ENCODE data around the gene LINGO1. TPM values are rescaled to one million over a fixed set of nuclear protein-coding genes. Genes with fewer than 3 reads are reported as not detected.

Gene LINGO1
- total and polyA plus RNA-seq, 9 of the 15 experiments (the other 6 are each of a cell fraction or from before 2014, with no cell fraction given): 0.07 to 15.3 (median 2.1) TPM

DNA sequence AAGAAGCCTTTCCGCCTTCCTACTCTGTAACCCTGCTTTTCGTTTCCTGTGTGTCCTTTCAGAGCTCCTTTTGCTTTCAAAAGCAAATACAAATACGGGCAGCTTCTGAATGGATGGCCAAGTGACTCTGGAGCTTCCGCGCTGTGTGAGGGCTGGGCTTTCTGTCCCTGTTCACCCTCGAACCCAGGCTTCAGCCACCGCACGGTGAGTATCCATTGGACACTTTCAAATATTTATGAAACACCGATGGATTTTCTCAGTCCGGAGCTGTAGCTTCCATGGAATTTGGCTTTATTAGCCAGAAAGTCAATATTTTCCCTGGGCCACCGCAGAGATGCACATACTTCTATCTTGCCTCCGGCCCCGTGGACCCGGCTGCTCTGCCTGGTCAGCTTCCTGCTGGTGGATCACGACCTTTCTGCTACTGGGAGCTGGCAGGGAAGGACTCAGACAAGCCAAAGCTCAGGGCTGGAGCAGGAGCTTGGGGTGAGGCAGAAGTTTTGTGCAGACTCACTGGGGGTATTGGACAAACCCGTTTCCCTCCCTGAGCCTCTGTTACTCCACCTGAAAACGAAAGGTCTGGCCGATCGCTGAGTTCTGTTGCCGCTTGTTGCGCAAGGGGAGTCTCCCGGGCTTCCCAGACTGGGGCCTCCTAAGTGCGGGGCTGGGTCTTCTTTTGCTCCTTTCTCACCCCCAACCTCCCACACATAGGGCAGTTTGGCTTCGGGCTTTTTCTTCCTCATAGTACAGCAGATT is 63.6 kb downstream of the LINGO1 start (continued):
- TF ChIP-seq, protein P1, sequence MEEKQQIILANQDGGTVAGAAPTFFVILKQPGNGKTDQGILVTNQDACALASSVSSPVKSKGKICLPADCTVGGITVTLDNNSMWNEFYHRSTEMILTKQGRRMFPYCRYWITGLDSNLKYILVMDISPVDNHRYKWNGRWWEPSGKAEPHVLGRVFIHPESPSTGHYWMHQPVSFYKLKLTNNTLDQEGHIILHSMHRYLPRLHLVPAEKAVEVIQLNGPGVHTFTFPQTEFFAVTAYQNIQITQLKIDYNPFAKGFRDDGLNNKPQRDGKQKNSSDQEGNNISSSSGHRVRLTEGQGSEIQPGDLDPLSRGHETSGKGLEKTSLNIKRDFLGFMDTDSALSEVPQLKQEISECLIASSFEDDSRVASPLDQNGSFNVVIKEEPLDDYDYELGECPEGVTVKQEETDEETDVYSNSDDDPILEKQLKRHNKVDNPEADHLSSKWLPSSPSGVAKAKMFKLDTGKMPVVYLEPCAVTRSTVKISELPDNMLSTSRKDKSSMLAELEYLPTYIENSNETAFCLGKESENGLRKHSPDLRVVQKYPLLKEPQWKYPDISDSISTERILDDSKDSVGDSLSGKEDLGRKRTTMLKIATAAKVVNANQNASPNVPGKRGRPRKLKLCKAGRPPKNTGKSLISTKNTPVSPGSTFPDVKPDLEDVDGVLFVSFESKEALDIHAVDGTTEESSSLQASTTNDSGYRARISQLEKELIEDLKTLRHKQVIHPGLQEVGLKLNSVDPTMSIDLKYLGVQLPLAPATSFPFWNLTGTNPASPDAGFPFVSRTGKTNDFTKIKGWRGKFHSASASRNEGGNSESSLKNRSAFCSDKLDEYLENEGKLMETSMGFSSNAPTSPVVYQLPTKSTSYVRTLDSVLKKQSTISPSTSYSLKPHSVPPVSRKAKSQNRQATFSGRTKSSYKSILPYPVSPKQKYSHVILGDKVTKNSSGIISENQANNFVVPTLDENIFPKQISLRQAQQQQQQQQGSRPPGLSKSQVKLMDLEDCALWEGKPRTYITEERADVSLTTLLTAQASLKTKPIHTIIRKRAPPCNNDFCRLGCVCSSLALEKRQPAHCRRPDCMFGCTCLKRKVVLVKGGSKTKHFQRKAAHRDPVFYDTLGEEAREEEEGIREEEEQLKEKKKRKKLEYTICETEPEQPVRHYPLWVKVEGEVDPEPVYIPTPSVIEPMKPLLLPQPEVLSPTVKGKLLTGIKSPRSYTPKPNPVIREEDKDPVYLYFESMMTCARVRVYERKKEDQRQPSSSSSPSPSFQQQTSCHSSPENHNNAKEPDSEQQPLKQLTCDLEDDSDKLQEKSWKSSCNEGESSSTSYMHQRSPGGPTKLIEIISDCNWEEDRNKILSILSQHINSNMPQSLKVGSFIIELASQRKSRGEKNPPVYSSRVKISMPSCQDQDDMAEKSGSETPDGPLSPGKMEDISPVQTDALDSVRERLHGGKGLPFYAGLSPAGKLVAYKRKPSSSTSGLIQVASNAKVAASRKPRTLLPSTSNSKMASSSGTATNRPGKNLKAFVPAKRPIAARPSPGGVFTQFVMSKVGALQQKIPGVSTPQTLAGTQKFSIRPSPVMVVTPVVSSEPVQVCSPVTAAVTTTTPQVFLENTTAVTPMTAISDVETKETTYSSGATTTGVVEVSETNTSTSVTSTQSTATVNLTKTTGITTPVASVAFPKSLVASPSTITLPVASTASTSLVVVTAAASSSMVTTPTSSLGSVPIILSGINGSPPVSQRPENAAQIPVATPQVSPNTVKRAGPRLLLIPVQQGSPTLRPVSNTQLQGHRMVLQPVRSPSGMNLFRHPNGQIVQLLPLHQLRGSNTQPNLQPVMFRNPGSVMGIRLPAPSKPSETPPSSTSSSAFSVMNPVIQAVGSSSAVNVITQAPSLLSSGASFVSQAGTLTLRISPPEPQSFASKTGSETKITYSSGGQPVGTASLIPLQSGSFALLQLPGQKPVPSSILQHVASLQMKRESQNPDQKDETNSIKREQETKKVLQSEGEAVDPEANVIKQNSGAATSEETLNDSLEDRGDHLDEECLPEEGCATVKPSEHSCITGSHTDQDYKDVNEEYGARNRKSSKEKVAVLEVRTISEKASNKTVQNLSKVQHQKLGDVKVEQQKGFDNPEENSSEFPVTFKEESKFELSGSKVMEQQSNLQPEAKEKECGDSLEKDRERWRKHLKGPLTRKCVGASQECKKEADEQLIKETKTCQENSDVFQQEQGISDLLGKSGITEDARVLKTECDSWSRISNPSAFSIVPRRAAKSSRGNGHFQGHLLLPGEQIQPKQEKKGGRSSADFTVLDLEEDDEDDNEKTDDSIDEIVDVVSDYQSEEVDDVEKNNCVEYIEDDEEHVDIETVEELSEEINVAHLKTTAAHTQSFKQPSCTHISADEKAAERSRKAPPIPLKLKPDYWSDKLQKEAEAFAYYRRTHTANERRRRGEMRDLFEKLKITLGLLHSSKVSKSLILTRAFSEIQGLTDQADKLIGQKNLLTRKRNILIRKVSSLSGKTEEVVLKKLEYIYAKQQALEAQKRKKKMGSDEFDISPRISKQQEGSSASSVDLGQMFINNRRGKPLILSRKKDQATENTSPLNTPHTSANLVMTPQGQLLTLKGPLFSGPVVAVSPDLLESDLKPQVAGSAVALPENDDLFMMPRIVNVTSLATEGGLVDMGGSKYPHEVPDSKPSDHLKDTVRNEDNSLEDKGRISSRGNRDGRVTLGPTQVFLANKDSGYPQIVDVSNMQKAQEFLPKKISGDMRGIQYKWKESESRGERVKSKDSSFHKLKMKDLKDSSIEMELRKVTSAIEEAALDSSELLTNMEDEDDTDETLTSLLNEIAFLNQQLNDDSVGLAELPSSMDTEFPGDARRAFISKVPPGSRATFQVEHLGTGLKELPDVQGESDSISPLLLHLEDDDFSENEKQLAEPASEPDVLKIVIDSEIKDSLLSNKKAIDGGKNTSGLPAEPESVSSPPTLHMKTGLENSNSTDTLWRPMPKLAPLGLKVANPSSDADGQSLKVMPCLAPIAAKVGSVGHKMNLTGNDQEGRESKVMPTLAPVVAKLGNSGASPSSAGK (IDR thresholded peaks at IDR 0.05): no peak
- TF ChIP-seq TRIM24 (IDR thresholded peaks at IDR 0.05) (0 out of 4 replicates have a peak, but pooled peaks of 1 of the 2 experiments have one; percentile 33), NRF1 (conservative IDR thresholded peaks at IDR 0.05 in 1 of 2, IDR thresholded peaks at IDR 0.05 in 1 of 2) (peak; percentile 37 to 49; a peak in 2 of 4 replicates), POLR2G (IDR thresholded peaks at IDR 0.05; ENCODE audit: low read depth, low read length) (0 out of 2 replicates have a peak, but pooled peaks have one; percentile 29), HNRNPLL (IDR thresholded peaks at IDR 0.05; ENCODE audit: low read depth, low read length, poor library complexity, severe bottlenecking) (peak; percentile 15)
- TF ChIP-seq, protein P2, sequence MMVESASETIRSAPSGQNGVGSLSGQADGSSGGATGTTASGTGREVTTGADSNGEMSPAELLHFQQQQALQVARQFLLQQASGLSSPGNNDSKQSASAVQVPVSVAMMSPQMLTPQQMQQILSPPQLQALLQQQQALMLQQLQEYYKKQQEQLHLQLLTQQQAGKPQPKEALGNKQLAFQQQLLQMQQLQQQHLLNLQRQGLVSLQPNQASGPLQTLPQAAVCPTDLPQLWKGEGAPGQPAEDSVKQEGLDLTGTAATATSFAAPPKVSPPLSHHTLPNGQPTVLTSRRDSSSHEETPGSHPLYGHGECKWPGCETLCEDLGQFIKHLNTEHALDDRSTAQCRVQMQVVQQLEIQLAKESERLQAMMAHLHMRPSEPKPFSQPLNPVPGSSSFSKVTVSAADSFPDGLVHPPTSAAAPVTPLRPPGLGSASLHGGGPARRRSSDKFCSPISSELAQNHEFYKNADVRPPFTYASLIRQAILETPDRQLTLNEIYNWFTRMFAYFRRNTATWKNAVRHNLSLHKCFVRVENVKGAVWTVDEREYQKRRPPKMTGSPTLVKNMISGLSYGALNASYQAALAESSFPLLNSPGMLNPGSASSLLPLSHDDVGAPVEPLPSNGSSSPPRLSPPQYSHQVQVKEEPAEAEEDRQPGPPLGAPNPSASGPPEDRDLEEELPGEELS (CRISPR knock-in tag; IDR thresholded peaks at IDR 0.05; ENCODE audit: borderline replicate concordance): no peak
- TF ChIP-seq, protein P3, sequence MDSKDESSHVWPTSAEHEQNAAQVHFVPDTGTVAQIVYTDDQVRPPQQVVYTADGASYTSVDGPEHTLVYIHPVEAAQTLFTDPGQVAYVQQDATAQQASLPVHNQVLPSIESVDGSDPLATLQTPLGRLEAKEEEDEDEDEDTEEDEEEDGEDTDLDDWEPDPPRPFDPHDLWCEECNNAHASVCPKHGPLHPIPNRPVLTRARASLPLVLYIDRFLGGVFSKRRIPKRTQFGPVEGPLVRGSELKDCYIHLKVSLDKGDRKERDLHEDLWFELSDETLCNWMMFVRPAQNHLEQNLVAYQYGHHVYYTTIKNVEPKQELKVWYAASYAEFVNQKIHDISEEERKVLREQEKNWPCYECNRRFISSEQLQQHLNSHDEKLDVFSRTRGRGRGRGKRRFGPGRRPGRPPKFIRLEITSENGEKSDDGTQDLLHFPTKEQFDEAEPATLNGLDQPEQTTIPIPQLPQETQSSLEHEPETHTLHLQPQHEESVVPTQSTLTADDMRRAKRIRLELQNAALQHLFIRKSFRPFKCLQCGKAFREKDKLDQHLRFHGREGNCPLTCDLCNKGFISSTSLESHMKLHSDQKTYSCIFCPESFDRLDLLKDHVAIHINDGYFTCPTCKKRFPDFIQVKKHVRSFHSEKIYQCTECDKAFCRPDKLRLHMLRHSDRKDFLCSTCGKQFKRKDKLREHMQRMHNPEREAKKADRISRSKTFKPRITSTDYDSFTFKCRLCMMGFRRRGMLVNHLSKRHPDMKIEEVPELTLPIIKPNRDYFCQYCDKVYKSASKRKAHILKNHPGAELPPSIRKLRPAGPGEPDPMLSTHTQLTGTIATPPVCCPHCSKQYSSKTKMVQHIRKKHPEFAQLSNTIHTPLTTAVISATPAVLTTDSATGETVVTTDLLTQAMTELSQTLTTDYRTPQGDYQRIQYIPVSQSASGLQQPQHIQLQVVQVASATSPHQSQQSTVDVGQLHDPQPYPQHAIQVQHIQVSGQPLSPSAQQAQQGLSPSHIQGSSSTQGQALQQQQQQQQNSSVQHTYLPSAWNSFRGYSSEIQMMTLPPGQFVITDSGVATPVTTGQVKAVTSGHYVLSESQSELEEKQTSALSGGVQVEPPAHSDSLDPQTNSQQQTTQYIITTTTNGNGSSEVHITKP (IDR thresholded peaks at IDR 0.05; ENCODE audit: partially characterized antibody): no peak
